HG02678 (cell line): ENCODE results near the gene KRT24.

Experiments
- ATAC-seq: cut with Tn5 transposase; IDR thresholded peaks from one replicate; pipeline ENCODE4 v1.9.1; 2021; ENCODE audit warnings: mild to moderate bottlenecking, moderate library complexity; ENCODE audit not compliant: unreplicated experiment

KRT24 gene

GRCh38 chr17:40695874-40696472 is 7.6 kb downstream of the KRT24 start:
- ATAC-seq: no peak

GRCh38 chr17:40694584-40694983 is 9.0 kb downstream of the KRT24 start:
- no peak for ATAC-seq

- ATAC-seq: no peak
Observed at GRCh38 chr17:40687106-40687505, 16.4 kb downstream of the KRT24 start.

DNA sequence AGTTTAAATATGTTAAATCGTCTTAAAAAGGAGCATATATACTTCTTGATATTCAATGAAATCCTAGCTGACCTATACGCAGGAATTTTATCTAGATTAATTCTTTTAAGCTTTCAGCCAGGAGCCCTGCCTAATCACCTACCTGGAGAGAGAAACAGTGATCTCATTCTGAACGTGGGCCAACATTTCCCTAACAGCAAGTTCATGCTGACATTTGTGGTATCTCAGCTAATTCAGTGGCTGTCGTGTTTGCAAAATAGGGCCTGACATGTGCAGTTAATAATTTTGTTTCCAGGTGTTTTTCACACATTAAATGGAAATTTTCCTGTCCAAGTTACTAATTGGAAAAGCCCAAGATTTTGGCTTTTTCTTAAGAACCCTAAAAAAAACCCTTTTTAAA is 17.4 kb downstream of the KRT24 start:
- ATAC-seq: no peak

DNA sequence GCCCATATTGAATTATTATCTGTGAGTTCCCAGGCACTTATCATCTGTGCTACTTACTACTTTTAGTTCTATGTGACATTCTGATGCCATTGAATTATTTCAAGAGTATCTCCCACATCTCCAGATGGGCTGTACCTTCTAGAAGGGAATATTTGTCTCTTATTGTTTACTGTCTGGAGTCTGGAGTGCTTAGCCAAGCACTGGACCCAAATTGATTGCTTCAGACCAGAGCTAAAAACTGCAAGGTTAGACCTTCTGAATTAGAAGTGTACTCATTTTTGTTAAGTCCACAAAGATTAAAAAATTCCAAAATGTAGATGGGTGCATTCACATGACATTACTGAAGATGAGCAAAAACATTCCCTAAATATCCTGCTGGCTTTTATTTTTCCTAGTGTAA is 22.6 kb downstream of the KRT24 start:
- no peak for ATAC-seq

DNA sequence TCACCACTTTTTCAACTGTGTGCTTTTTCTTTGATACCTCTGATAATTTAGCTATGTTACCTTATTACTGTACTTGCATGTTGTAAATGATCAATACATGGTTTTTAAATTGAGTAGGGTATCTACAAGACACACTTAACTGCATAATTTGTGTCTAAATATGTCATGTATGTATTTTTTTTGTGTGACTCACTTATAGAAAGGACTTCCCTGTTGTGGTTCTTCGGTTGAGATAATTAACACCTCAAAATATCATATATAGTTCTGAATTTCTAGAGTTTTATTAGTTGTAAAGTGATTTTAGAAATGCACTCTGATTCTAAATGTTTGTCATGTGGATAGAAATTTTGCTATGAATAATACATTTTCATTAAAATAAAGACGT is 24.0 kb downstream of the KRT24 start:
- ATAC-seq: no peak

DNA sequence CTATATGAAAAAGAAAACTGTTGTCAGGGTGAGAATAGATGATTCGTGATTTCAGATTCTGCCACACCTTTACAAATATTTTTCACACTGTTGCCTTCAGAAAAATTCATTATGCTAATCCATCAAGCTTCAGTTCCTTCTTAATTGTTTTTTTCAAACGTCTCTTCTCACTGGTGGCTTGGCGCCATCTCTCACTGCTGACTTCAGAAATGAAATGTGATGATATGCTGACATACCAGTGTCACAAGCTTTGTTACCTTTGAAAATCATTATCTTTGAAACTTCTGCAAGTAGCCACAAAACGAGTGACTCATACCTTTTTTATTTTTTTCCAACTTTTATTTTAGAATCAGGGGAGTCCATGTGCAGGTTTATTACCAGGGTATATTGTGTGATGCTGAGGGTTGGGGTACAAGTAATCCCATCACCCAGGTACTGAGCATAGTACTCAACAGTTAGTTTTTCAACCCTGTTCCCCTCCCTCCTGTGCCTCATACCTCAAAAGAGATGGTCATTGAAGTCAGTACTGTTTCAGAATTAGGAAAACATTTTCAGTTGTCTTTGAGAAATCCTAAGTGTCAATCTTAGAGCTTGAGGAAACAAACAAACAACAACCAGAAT is 24.5 kb downstream of the KRT24 start:
- ATAC-seq: no peak

DNA sequence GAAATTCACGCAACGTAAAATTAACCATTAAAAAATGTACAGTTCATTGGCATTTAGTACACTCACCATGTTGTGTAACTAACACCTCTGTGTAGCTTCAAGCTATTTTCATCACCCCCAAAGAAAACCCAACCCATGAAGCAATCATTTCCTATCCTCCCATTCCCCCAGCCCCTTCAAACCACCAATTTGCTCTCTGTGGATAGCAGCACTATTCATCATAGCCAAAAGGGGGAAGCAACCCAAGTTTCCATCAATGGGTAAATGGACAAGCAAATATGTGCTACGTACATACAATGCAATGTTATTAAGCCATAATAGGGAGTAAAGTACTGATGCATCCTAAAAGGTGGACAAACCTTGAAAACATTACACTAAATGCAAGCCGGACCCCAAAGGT is 27.6 kb downstream of the KRT24 start:
- ATAC-seq: no peak

DNA sequence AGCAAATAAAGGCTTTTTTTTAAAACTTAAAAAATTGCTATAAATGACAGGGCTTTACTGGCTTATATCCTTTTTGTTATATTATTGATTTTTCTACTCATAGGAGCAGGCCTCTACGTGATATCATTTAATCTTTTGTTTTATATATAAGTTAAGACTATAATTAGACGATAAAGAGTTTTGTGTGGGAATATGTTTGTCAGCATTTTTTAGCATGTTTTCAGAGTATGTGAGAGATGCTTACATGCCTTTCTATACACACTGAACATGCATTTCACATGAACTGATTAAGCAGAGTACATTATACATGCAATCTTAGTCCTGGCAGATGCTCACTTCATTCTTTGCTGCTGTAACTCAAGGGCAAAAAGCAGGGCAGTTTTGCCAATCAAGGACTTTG is 30.9 kb downstream of the KRT24 start:
- ATAC-seq: no peak

- no peak for ATAC-seq
Observed at GRCh38 chr17:40671282-40671681, 32.3 kb downstream of the KRT24 start.

DNA sequence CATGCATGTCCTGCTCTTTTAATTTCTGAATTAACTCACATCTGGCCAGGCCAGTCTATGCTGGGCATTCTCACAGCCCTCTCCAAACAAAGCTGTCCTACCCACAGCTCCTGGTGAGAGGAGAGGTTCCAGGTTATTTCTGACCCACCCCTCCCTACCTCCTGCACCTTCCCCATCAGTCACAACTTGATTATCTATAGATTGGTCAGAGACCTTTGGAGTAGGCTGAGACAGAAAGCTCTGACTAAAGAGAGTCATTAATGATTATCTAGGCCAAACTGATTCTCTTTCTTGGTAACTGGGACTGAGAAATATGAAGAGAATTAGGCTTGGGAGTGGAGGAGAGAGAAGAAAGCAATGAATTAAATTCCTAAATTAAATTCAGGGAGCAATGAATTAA is 37.2 kb downstream of the KRT24 start:
- no peak for ATAC-seq

DNA sequence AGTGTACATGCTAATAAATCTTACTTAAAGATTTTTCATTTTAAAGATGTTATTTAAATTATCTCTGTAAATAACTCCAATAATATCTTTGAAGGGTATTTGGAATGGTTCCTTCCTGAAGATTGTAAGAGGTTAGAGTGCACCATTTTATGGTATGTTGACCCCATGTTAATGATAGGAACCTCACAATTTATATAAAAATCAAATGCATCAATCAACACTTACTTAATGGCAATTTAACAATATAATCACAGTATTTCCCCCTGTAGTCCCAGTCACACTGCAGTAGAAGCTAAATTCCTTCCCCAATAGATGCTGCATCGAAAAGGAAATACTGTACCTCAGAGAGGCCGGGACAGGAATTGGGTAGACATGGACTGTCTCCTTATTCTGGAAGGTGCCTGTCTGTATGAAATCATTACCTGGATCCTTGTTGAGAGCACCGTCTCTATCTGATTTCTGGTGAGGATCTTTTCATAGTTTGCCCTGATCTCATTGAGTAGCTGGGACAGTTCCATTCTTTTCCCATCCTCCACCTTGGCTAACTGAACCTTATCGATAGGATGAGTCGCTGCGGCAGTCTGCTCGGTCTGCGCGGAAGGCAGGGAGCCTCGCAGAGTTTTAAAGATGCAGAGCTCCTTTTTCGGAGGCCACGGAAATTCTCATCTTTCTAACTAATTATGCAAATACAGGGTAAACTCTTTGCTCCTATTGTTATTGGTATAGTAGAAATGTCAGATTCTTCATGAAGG is 38.8 kb downstream of the KRT24 start, which contains the start of gene KRT222:
Gene KRT222 (minus strand): TSS at position 596 of the 752 bp plus-strand sequence. CDS start 78 bp downstream, at position 518.
- no peak for ATAC-seq

GRCh38 chr17:40663252-40663651 is 40.3 kb downstream of the KRT24 start:
- no peak for ATAC-seq

DNA sequence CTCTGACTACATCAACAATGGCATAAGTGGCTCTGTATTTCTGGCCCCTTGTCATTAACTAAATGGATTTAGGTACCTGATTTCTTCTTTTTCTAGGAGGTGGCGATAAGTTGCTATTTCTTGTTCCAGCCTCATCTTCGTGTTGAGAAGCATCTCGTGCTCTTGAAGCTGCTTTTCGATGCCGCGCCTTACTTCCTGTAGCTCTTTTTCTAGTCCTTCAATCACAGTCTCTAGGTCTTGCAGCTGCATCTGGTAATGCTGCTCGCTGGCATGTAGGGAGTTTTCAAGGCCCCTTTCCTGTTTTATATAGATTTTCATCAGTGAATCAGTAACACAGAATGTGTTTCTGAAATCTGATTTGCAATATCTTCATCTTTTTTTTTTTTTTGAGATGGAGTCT is 43.6 kb downstream of the KRT24 start:
- ATAC-seq: no peak

DNA sequence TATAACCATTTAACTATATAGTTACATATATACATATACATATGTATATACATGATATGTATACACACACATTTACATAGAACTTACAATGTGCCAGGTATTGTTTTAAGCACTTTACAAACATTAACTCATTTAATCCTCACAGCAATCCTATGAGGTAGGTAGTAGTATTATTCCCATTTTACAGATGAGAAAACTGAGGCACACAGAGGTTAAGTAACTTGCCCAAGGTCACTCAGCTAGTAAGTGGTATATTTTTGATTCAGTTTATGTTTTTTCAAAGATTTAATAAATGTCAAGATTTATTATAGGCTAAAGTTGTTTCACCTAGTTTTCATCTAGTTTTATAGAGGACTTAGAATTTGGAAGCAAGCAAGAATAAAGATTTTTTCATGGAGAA is 45.2 kb downstream of the KRT24 start:
- ATAC-seq: no peak

DNA sequence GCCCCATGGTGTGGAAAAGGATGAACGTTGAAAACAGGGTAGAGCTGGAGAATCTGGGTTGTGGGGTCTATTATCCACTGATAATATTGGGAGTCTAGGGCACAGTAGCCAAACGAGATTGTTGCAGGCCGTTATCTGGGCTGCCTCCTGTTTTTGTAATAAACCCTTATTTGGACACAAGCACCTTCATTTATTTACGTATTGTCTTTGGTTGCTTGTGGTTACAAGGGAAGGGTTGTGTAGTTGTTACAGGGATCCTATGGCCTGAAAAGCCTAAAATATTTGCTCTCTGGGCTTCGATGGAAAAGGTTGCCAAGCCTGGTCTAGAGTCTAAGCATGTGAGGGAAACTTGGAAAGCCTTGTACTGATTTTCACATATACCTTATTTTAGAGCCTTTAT is 51.6 kb downstream of the KRT24 start:
- ATAC-seq: no peak

DNA sequence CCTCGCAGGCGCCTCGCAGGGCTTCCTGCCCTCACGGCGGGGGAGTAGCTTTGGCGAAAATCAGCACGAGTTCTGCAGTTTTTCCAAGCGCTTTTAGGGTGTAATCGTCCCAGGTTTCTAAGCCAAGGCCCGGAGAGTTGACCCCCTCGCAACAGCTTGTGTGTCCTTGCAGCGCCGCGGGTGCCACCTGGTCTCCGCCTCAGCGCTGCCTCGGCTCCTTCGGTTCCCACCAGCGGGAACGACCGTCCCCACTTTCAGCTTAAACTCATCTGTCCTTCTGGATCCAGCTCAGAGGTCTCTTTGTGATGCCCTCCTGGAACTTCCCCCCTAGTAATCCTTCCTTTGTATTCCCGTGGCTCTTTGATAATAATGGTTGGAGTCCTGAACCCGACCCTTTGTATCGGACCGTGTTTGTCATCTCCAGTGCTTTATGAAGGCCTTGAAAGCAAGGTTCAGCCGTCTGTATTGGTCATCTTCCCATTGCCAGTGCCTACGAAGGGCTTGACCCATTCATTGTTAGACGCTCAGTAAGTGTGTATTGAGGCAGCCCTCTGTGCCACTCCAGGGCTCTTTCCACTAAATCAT is 55.1 kb downstream of the KRT24 start:
- peak; percentile 16 for ATAC-seq
